Activated T-cell treated with anti-CD3 and anti-CD28 coated beads for 1 hour (primary cell): ENCODE results near the gene PPARGC1A.

Source experiments
- DNase-seq: peaks from one replicate; pipeline ENCODE4 v3.0.0-alpha.2; 2020; ENCODE audit warnings: low read depth

The PPARGC1A gene

DNA sequence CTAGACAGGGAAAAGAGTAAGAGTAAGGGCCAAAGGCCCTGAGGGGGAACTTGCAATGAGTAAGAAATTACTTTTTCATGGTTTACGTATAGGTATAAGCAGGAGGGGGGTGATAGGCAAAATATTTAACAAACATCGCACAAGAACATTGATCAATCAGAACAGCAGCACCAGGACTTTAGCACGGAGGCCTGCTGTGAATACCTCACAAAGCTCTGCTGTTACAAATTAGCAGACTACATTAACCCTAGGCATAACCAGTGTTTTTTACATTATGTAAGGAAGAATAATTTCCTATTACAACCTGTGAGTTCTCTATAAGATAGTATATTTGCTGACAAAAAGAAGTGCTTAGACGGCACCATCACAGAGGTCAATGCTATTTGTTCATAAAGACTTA, 44.9 kb downstream of the PPARGC1A start:
- DNase-seq: no peak

DNA sequence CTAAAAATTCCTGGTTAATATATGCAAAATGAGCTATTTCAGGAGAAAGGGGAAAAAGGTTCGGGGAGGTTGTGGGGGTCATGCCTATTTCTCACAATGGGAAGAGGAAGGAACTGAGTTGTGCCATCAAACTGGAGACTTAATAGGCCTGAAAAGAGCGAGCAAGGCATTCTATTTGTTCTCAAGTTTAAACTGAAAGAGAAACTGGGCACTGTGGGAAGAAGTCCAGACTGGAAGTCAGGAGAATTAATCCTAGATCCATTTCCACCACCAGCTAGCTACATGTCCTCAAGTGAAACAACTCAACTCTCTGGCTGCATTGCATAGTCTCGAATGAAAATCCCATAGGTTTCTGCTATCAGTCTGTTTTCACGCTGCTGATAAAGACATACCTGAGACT, 50.6 kb downstream of the PPARGC1A start:
- DNase-seq: no peak

DNA sequence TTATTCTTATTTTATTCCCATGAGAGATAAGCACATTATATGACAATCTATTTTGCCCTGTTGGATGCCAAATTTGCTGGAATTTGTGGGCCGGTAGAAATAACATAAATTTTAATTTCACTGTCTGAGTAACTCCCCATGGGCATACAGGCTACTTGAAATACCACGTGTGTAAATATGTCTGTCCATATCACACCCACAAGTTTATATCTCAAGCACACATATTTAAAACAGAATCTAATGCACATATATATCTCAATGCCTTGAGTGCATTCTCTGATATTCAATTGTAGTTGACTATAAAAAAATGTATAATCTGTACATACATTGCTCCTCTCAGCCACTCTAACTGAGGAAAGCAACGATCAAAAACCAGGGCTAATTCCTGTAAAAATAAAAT, 51.2 kb downstream of the PPARGC1A start:
- no peak for DNase-seq

DNA sequence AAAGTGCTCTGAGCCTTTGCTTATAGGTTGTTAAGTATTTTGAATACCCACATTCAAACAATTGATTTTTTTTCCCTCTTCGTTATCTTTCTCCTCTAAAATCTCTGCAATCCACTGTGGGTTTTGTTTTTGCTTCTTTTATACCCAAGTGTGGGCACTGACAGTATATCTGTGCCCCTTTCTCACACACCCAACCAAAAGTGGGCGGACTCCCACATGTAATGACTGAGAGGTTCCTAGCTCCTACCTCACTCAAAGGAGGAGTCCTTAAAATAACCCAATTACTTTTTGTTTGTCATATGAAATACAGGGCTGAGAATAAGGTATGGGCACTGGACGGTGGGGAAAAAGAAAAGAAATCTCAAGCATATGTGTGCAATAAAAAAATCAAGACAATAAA, 51.7 kb downstream of the PPARGC1A start:
- DNase-seq: no peak

GRCh38 chr4:23837371-23837770, 52.5 kb downstream of the PPARGC1A start:
- DNase-seq: no peak

DNA sequence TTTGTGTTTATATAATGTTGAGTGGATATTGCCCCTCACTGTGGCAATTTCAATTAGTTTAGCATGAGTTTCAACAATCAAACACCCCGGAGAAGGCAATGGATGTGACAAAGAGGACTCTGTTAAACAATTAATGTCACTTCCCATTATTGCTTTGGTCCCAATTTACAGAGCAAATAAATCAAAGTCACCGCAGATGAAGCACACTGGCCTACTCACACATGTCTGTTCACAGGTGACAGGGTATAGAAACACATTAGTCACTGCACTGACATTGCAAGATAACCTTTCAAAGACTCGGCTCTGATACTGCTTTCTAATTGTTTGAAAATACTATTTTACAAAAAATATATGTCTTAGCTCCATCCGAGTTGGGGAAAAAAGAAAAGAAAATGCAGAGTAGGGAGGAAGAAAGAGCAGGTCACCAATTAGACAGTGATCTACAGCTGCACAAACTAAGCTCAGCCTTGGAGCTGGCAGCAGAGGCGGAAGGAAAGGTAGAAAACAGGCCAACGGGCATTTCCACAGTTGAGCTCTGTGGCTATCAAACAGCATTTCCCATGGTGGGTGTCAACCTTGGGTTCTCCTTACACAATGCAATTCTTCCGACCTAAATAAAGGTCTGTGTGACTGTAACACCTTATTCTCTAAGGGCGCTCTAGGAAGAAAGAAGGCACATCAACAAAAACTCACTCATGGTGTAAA, 53.9 kb downstream of the PPARGC1A start:
- no peak for DNase-seq

- no peak for DNase-seq
Observed at GRCh38 chr4:23828779-23829178, 61.1 kb downstream of the PPARGC1A start.

GRCh38 chr4:23828020-23828715, 61.7 kb downstream of the PPARGC1A start:
- DNase-seq: no peak

DNA sequence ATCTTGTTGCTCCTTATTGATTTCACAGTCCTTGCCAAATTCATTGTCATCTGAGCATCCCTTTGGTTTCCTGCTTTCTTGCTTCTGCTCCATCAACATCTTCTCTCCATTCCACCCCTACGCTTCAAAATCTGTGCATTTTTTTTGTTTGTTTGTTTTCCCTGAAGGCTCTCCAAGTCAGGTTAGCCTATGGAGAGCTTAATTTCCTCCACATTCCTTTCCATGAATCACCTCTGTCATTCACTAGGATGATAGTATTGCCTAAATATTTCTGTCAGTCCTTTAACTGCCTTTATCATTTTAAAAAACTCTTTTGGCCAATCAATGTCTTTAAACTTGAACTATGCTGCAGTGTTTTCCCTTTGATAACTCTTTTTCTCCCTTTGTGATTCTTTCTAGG, 67.7 kb downstream of the PPARGC1A start:
- DNase-seq: no peak

DNA sequence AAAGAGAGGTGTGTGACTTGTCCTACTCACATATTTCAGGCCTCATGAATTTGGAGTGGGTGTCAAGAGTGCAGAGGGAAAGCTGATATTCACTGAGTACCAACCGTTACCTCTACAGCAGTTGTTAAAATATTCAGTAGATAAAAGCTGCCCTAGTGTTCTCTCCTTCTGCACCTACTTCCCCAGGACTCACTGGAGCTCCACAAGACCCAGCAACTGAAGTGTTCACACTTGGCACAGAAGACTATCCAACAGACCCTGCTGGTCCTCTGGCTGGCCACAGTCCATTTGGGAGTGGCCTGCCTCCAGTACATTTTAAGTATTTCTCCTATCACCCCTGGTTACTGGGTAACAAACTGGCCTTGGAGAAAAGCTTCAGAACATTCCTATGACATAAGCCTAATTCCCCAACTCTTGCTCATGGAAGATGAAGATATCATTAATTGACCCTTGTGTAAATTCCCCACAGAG, 70.8 kb downstream of the PPARGC1A start:
- no peak for DNase-seq

GRCh38 chr4:23818097-23818885, 71.6 kb downstream of the PPARGC1A start:
- DNase-seq: no peak

DNA sequence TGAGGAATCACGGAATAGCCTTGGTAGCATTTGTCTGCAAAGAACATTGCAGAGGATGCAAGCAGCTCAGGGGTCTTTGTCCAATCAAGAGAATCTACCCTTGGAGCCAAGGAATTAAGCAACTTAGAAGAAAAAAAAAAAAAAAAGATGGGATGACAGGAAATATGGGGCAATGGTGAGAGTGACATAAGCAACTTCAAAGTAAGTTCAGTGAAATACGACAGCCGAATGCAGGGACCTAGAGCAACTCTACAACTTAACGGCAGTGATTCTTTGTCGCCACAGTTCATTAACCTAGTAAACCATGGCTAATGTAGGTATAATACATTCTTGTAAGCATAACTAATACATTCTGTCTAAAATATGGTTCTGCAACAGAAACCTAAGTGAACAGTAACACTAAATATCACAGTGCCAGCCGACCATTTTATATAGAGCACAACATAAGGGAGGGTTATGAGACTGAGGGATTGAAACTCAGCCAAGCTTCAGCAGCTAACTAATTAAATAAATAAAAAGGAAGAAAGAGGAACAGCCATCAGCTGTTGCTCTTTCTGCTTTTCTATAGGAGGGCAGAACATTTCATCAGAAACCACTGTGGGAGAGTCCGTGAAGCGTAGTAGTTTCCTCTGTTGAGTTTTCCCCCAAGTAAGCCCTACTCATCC, 74.7 kb downstream of the PPARGC1A start:
- no peak for DNase-seq

GRCh38 chr4:23814587-23814986, 75.3 kb downstream of the PPARGC1A start:
- DNase-seq: no peak

- no peak for DNase-seq
Observed at GRCh38 chr4:23811161-23811560, 78.7 kb downstream of the PPARGC1A start.

DNA sequence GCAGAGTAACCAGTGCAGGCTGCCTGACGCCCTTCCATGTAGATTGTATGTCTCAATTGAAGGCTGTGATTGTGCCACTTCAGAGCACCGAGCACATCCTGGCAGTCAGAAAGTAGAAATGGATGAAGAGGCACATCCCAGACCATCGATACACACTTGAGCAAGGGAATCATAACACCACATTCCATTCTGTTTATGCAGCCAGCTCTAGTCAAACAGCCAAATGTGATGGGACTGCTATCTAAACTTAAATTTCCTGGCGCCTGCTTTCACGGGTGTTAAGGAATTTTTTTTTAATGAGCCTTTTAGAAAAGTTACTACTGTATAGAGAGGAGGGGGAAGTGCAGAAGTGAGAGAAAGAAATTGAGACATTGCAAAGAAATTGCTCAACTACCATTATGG, 84.4 kb downstream of the PPARGC1A start:
- no peak for DNase-seq

- no peak for DNase-seq
Observed at GRCh38 chr4:23789762-23790161, 100.1 kb downstream of the PPARGC1A start.

DNA sequence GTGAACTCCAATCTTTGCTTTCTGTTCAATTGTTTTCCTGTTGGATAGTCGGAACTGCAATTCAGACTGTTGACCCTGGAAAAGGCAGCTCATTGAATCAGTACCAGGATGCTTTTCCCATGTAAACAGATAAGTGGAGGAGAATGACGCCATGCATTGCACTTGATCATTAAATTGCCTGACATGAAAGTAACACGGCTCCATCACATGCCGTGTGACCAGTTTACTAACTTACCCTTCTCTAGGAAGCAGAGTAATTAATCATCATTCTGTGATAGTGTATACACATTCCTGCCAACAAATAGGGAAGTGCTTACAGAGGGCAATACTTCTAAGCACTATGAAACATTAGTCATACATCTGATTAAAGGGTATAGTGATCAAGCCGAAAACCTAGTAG, 101.4 kb downstream of the PPARGC1A start:
- DNase-seq: no peak

DNA sequence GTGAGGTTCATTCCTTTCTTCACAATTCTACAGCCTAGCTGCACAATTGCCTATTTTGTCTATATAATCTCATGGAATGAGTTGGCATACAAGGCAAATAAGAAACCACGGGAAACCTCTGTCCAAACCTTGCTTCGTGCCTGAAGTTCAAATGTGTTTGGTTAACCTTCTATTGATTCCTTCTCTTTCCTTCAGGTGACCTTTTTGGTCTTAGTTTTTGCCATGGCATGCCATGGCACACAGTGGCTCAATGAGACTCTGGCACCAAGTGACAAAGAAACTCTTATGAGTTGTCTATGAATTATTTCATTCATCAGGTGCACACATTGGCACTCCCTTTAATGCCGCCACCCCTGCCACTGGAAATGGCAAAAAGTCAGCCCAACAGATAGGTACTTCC, 101.8 kb downstream of the PPARGC1A start:
- DNase-seq: no peak

DNA sequence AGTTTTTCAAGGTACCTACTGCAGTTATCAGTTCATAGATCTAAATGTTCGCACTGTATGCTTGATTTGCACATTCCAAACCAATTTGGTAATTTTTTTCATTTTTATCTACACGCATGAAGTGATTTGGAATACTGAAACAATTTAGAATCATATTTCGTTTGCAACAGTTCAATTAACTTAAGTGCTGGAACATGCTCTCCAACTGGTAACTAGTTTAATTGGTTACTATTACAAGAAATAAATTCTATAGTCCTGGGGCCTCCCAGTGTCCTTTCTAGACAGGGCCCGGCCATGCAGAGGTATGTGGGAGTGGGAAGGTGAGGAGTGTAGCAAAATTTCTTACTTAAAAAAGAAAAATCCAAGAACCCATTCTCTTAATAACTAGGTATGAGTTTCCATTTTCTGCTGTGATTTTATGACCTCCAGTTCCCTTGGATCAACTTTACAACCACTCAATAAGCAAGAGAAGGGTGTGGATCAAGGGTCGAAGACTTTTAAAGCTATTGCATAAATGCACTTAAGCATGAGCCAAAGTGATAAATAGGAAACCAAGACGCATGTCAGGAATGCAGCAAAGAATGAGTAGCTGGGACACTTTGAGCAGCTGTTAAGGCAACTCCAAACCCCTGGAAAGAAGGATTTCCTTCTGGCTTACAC, 106.9 kb downstream of the PPARGC1A start:
- DNase-seq: no peak

DNA sequence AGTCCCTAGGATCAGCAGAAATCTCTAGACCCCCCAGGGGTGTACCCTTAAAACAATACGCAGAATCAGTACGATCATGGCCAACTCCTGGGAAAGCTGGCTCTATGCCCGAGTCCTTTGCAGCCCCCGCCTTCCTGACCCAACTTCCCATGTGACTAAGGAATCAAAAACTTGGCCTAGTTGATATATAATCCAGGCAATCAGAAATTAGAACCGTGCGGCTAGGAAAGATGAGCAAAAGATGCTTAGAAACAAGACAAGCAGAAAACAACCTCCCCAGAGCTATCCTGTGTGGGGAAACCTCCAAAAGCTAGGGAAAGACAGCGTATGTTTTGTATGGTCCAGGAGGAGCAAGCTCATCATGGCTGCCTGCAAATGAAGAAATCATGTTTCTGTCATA, 110.0 kb downstream of the PPARGC1A start:
- DNase-seq: no peak

- no peak for DNase-seq
Observed at GRCh38 chr4:23779422-23779821, 110.4 kb downstream of the PPARGC1A start.

DNA sequence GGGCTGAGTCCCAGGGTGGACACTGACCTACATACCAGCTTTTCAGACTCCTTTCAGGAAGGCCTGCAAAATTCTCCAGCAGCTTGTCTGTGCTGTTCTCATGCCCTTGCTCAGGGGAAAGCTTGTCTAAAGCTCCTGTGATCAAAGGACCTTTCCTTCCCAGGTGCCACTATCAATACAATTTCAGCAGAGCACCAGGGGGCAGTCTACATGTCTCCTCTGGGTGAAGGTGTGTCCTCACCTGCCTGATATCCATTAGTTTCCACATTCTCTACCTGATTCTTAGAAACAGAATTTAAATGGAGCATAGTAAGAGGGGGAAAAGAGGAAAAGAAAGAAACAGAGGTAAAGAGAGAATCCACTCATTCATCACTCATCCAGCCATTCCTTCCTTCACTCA, 114.2 kb downstream of the PPARGC1A start:
- DNase-seq: no peak
